Measurements from ENCODE around the gene GLCE. TPM values are rescaled to one million over a fixed set of nuclear protein-coding genes. Genes with fewer than 3 reads are reported as not detected.

Gene GLCE
- total and polyA plus RNA-seq, 5 donors = 4.8 to 10.2 (median 8.8) TPM

DNA sequence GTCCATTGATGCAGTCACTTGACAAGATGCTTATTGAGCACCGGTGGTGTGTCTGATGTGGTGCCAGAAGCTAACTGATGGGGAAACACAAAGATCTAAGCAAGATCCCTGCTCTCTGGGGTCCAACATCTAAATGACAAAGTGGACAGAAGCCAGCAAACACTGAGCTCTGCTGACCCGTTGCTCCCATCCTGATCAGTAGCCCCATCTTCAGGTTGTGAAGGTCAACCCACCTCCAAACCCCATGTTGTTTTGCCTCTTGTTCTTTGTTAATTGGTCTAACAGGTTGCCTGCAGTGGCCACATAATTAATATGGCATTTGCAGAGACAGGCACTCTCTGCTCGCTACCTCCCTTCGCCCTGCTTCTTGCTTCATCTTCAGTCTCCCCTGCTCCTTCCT, 21.5 kb upstream of the GLCE start:
- Histone ChIP-seq H3K27ac (ENCODE audit: low read length) (no peak overlapping the region), H3K9me3 (ENCODE audit: control insufficient read depth, low read length) (no peaks in the 10 kb centered on the region), H3K4me1 (ENCODE audit: control insufficient read depth, insufficient read depth, low read length) (no peaks in the 10 kb centered on the region), H3K27me3 (ENCODE audit: control insufficient read depth, insufficient read depth) (no peaks in the 10 kb centered on the region), H3K4me3 (ENCODE audit: low read length) (no peak overlapping the region)
- DNase-seq = no peak
- 67% methylated on average over 4 of the region's 4 CpGs for WGBS
- ATAC-seq = no peak
- intact Hi-C loops (cut with DNase I) = no loop called here

DNA sequence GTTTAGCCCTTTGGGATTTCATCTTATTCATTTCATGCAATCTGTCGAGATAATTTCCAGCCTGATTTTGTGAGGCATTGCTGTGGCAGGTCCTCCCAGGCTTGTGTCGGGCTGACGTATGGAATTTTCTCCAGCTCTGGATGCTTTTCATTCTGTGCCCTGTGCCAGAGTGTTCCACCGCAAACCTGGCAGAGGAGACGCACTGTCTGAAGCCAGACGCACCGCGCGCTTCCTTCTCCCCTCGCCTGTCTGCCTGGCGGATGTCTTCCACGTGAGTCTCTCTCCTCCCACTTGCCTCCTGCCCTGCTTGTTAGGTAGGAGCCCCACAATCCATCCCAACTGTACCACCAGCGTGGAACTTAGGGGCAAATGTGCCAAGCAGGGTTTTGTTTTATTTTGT, 20.1 kb upstream of the GLCE start:
- ATAC-seq (no peak), DNase-seq (no peak)
- Histone ChIP-seq H3K4me3 (ENCODE audit: low read length) (no peak overlapping the region), H3K27me3 (ENCODE audit: control insufficient read depth, insufficient read depth) (no peaks in the 10 kb centered on the region), H3K9me3 (ENCODE audit: control insufficient read depth, low read length) (no peaks in the 10 kb centered on the region), H3K4me1 (ENCODE audit: control insufficient read depth, insufficient read depth, low read length) (no peaks in the 10 kb centered on the region), H3K27ac (ENCODE audit: low read length) (no peak overlapping the region)
- WGBS = 72% methylated on average over 13 of the region's 13 CpGs
- intact Hi-C loops (cut with DNase I) = no loop called here

DNA sequence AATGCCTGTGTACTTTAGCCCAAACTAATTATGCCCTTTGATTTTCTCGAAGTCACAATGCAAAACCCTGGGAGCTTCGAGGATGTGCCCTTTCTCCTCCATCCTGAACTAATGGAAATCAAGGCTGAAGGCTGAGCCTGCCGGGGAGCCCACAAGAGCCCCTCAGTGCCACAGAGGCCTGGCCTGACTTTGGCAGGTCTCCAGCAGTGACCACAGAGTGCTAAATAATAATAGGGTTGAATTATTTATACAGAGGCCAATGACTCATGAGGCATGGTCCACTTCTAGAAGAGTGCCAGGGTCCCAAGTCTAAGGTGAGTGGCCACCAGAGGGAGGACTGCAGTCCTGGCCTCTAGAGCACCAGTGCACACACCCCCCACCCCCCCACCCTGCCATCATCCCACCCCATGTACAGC, 19.1 kb upstream of the GLCE start:
- WGBS = 77% methylated on average over 3 of the region's 3 CpGs
- Histone ChIP-seq H3K4me3 (ENCODE audit: low read length) (no peak overlapping the region), H3K9me3 (ENCODE audit: control insufficient read depth, low read length) (no peaks in the 10 kb centered on the region), H3K27me3 (ENCODE audit: control insufficient read depth, insufficient read depth) (no peaks in the 10 kb centered on the region), H3K27ac (ENCODE audit: low read length) (no peak overlapping the region), H3K4me1 (ENCODE audit: control insufficient read depth, insufficient read depth, low read length) (no peaks in the 10 kb centered on the region)
- ATAC-seq (no peak), DNase-seq (no peak)
- intact Hi-C loops (cut with DNase I) = no loop called here

DNA sequence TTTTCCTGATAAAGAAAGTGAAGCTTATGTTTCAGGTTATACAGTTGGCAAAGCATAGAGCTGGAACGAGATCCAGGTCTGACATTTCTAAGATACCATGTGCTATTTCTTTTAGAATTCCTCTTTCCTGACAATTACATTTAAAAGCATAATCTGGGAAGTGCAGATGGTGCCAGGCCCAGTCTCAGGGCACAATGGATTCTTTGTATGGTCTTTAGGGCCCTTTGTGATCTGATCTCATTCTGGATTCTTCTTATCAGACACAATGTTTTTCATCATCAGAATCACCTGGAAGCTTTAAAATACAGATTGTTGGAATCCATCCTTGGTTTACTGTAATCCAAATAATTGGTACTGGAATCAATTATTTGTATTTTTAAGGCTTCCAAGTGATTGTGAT, 18.6 kb upstream of the GLCE start:
- H3K27me3 ChIP-seq (ENCODE audit: control insufficient read depth, insufficient read depth) = no peaks in the 10 kb centered on the region
- H3K27ac ChIP-seq (ENCODE audit: low read length) = no peak overlapping the region
- WGBS = 78% methylated on average over 1 of the region's 1 CpG
- H3K9me3 ChIP-seq (ENCODE audit: control insufficient read depth, low read length) = no peaks in the 10 kb centered on the region
- H3K4me3 ChIP-seq (ENCODE audit: low read length) = no peak overlapping the region
- H3K4me1 ChIP-seq (ENCODE audit: control insufficient read depth, insufficient read depth, low read length) = no peaks in the 10 kb centered on the region
- ATAC-seq (no peak), DNase-seq (no peak)
- intact Hi-C loops (cut with DNase I) = no loop called here

DNA sequence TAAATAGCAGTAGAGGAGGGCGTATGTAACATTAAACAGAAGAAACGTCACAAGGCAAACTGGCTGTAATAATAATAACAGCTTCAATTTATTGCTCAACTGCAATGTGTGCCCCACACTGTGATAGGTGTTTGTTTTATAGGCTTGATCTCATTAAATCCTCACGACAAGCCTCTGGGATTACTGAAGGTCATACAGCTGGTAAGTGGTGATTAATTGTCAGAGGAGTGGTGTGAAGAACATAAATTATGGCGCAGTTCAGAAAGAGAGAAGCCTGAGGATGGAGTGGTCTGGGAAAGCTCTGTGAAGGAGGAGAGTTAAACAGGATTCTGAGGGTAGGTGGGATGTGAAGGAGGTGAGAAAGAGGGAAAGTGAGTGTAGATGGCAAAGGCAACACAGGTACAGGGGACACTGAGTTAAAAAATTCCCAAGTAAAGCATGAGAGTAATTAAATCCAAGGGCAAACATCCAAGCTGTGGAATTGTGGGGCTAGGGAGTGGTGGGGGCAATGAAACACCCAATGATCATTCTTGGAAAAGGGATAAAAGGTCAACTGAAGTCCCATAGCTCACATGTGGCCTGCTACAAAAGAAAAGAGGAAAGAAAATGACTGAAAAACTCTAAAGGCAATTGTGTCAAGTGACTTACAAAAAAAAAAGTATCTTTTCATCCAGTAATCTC, 16.5 kb upstream of the GLCE start:
- Histone ChIP-seq H3K27ac (ENCODE audit: low read length) (no peak overlapping the region), H3K4me3 (ENCODE audit: low read length) (no peak overlapping the region), H3K27me3 (ENCODE audit: control insufficient read depth, insufficient read depth) (no peaks in the 10 kb centered on the region), H3K4me1 (ENCODE audit: control insufficient read depth, insufficient read depth, low read length) (no peaks in the 10 kb centered on the region), H3K9me3 (ENCODE audit: control insufficient read depth, low read length) (no peaks in the 10 kb centered on the region)
- WGBS = 68% methylated on average over 4 of the region's 4 CpGs
- ATAC-seq (no peak), DNase-seq (no peak)
- intact Hi-C loops (cut with DNase I) = no loop called here

DNA sequence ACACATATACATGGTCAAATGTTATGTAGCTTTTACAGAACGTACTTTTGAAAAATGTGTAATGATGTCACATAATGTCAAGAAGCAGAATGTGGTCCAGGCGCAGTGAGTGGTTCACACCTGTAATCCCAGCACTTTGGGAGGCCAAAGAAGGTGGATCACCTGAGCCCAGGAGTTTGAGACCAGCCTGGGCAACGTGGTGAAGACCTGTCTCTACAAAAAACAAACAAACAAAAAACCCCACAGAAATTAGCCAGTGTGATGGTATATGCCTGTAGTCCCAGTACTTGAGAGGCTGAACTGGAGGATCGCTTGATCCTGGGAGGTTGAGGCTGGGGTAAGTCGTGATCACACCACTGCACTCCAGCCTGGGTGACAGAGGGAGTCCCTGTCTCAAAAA, 15.9 kb upstream of the GLCE start:
- intact Hi-C loops (cut with DNase I) = no loop called here
- H3K27me3 ChIP-seq (ENCODE audit: control insufficient read depth, insufficient read depth) = no peaks in the 10 kb centered on the region

DNA sequence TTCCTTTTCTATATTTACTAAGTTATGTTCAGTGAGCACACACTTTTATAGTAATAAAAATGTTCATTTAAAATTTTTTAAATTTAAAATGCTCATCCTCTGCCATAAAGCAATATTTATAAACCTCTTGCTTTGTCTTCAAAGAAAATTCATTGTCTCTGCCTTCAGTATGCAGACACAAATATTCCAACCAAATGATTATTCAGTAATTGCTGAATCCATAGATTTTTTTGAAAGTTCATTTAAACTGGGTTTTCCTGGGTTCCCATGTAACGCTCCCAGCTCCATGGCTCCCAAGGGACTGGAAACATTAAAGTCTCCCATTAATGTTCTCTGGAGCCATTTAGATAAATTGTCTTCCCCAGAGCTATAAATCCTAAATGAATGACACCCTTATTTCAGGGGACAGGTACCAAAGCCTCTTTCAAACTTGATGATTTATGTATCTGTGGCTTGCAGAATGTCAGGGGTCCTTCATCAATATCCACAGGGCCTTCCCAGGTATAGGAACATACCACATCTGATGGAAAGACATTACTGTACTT, 15.2 kb upstream of the GLCE start:
- intact Hi-C loops (cut with DNase I) = no loop called here
- Histone ChIP-seq H3K4me3 (ENCODE audit: low read length) (no peak overlapping the region), H3K9me3 (ENCODE audit: control insufficient read depth, low read length) (no peaks in the 10 kb centered on the region), H3K4me1 (ENCODE audit: control insufficient read depth, insufficient read depth, low read length) (no peaks in the 10 kb centered on the region), H3K27ac (ENCODE audit: low read length) (no peak overlapping the region), H3K27me3 (ENCODE audit: control insufficient read depth, insufficient read depth) (no peaks in the 10 kb centered on the region)
- ATAC-seq = no peak
- no peak for DNase-seq
- 91% methylated on average over 1 of the region's 1 CpG for WGBS

More for the DNA sequence above, 15.9 kb upstream of the GLCE start:
- H3K27ac ChIP-seq (ENCODE audit: low read length) = no peak overlapping the region
- H3K9me3 ChIP-seq (ENCODE audit: control insufficient read depth, low read length) = no peaks in the 10 kb centered on the region
- 82% methylated on average over 5 of the region's 5 CpGs for WGBS
- H3K4me1 ChIP-seq (ENCODE audit: control insufficient read depth, insufficient read depth, low read length) = no peaks in the 10 kb centered on the region
- H3K4me3 ChIP-seq (ENCODE audit: low read length) = no peak overlapping the region
- no peak for DNase-seq
- no peak for ATAC-seq

DNA sequence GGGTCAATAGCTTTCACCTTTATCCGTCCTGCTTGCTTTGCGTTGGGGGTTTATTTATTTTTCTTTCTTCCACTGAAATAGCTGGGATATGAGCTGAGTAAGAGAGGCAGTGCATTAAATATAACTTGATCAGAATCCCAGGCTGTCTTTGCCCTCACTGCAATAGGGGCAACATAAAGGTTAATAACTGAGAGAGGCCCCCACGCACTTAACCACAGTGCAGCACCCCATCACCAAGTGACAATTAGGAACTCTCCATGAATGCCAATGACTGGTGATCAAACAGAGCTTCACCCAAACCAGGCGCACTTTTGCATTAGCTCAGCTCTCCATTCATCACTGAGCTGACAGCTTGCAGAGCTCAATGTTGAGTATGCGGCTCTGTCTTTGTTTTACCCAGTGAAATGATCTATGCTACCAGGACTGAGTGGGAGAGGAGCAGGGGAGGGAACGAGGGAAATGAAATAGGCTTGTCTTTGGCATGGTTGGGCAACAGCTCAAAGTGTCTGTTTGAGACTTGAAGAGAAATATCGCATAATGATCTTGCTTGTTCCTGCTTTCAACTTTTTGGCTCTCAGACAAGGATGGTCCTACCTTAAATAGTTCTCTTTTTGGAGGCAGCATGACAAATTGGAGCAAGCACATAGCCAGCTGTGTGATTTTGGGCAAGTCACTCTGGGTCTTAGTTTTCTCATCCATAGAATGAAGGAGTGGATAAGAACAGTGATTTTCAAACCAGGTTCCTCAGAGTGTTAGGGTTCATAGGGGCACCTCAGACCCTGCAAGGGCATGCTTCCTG, 14.5 kb upstream of the GLCE start:
- intact Hi-C loops (cut with DNase I) = no loop called here
- ATAC-seq (no peak), DNase-seq (no peak)
- Histone ChIP-seq H3K4me1 (ENCODE audit: control insufficient read depth, insufficient read depth, low read length) (no peaks in the 10 kb centered on the region), H3K27me3 (ENCODE audit: control insufficient read depth, insufficient read depth) (no peaks in the 10 kb centered on the region), H3K9me3 (ENCODE audit: control insufficient read depth, low read length) (no peaks in the 10 kb centered on the region), H3K4me3 (ENCODE audit: low read length) (no peak overlapping the region), H3K27ac (ENCODE audit: low read length) (no peak overlapping the region)
- 50% methylated on average over 7 of the region's 7 CpGs for WGBS

DNA sequence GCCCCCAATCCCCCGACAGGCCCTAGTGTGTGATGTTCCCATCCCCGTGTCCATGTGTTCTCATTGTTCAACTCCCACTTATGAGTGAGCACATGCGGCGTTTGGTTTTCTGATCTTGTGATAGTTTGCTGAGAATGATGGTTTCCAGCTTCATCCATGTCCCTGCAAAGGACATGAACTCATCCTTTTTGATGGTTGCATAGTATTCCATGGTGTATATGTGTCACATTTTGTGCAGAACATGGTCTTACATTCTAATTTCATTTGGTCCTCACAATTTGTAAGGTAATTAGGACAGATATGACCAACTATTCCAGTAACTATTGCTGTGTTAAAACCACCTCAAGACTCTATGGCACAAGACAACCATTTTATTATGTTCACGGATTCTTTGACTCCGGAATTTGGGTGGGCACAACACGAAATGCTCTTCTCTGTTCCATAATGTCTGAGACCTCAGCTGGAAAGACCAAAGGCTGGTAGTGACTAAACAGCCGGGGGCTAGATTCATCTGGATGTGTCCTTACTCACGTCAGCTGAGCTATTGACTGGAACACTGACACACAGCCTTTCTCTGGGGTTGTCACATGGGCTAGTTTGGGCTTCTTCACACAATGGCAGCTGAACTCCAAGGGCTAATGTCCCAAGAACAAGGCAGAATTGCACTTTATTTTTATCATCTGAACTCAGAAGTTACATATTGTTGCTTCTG, 13.6 kb upstream of the GLCE start:
- Histone ChIP-seq H3K4me3 (ENCODE audit: low read length) (no peak overlapping the region), H3K9me3 (ENCODE audit: control insufficient read depth, low read length) (no peaks in the 10 kb centered on the region), H3K27me3 (ENCODE audit: control insufficient read depth, insufficient read depth) (no peaks in the 10 kb centered on the region), H3K27ac (ENCODE audit: low read length) (no peak overlapping the region), H3K4me1 (ENCODE audit: control insufficient read depth, insufficient read depth, low read length) (no peaks in the 10 kb centered on the region)
- ATAC-seq (no peak), DNase-seq (no peak)
- intact Hi-C loops (cut with DNase I) = no loop called here
- WGBS = 95% methylated on average over 9 of the region's 9 CpGs

DNA sequence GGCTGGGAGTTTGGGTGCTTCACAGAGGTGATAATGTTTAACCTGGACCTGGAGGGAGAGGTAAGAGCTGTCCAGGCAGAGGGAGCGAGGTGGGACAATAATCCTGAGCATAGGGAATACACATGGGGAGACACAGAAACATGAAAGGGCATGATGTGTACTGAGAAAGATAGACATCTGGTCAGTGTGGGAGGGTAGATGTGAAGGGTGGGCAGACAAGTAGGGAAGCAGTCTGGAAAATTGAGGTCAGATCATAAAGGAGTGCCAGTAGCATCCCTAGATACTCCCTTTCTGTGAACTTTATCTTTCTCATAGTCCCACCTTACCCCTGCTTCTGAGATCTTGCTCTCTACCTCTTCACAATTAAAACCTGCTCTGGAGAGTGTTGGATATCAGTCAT, 12.0 kb upstream of the GLCE start:
- Histone ChIP-seq H3K27ac (ENCODE audit: low read length) (no peak overlapping the region), H3K4me3 (ENCODE audit: low read length) (no peak overlapping the region), H3K27me3 (ENCODE audit: control insufficient read depth, insufficient read depth) (no peaks in the 10 kb centered on the region), H3K4me1 (ENCODE audit: control insufficient read depth, insufficient read depth, low read length) (no peaks in the 10 kb centered on the region), H3K9me3 (ENCODE audit: control insufficient read depth, low read length) (no peaks in the 10 kb centered on the region)
- ATAC-seq = no peak
- WGBS = 96% methylated on average over 1 of the region's 1 CpG
- DNase-seq = no peak
- intact Hi-C loops (cut with DNase I) = no loop called here

DNA sequence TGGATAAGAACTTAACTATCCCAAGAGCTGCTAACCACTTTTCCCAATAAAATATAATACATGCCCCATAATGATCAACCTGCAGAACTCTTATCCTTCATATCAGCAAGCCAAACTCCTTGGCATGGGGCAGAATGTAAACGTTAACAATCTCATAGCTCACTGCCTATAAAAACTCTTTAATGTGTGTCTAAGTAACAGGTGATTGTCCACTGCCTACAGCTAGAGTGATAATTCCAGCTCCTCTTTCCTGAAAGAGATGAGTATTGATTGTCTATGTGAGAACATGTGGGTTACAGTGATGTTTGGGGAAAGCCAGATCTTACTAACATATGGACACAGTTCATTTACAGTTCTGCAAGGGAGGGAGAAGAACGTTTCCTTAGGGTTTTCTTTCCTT, 11.3 kb upstream of the GLCE start:
- H3K4me3 ChIP-seq (ENCODE audit: low read length) = no peak overlapping the region
- 69% methylated on average over 2 of the region's 2 CpGs for WGBS
- no peaks in the 10 kb centered on the region for H3K9me3 ChIP-seq (ENCODE audit: control insufficient read depth, low read length)
- ATAC-seq (no peak), DNase-seq (no peak)
- intact Hi-C loops (cut with DNase I) = no loop called here
- no peak overlapping the region for H3K27ac ChIP-seq (ENCODE audit: low read length)
- no peaks in the 10 kb centered on the region for H3K27me3 ChIP-seq (ENCODE audit: control insufficient read depth, insufficient read depth)
- no peaks in the 10 kb centered on the region for H3K4me1 ChIP-seq (ENCODE audit: control insufficient read depth, insufficient read depth, low read length)
